ENCODE measurements around the gene SURF6. TPM values are rescaled to one million over a fixed set of nuclear protein-coding genes. Genes with fewer than 3 reads are reported as not detected.

The SURF6 gene
- total RNA-seq, 1 experiment from 2014 or later, result 56.3 TPM

DNA sequence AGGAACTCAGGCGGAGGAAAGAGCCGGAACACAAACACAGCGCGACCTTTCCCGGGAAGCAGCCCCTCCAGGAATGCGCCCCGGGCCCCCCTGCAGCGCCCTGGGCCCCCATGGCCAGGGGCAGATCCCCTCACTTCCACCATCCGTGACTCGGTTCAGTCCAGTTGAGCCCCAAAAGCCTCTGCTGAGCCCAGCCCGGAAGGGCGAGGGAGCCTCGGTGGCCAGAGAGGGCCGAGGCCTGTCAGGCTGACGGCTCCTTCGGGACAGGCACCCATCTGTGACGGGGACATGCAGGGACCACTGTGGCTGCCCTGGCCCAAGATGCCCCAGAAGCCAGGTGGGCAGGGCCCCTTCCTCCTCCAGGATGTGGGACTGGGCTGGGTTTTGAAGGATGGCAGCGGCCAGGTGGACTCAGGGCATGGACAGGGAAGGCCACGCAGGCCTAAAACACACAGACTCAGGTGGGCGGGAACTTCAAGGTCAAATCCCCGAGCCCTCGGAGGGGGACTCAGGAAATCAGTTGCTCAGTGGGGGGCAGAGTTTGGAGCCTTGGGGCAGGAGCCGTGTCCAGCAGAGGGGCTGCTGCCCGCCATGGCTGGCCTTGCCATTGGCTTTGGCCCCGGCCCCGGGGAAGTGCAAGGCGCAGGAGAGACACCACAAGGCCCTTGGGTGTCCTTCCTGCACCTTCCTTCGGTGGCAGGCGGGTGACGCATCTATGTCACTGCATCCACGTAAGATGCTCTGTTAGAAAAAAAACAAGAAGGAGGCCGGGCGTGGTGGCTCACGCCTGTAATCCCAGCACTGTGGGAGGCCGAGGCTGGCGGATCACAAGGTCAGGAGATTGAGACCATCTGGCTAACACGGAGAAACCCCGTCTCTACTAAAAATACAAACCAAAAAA is 31.3 kb downstream of the SURF6 start:
- TF ChIP-seq, protein P1, sequence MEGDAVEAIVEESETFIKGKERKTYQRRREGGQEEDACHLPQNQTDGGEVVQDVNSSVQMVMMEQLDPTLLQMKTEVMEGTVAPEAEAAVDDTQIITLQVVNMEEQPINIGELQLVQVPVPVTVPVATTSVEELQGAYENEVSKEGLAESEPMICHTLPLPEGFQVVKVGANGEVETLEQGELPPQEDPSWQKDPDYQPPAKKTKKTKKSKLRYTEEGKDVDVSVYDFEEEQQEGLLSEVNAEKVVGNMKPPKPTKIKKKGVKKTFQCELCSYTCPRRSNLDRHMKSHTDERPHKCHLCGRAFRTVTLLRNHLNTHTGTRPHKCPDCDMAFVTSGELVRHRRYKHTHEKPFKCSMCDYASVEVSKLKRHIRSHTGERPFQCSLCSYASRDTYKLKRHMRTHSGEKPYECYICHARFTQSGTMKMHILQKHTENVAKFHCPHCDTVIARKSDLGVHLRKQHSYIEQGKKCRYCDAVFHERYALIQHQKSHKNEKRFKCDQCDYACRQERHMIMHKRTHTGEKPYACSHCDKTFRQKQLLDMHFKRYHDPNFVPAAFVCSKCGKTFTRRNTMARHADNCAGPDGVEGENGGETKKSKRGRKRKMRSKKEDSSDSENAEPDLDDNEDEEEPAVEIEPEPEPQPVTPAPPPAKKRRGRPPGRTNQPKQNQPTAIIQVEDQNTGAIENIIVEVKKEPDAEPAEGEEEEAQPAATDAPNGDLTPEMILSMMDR (conservative IDR thresholded peaks at IDR 0.05), result no peak
- no peak overlapping the region for H3K18ac ChIP-seq (ENCODE audit: insufficient read length, low read depth, low read length)
- no peak for DNase-seq
- WGBS (ENCODE audit: extremely low coverage, insufficient read length, low lambda C conversion rate), result no CpG with 5 or more reads among the region's 38 CpGs
- H2BK120ac ChIP-seq (ENCODE audit: low read depth, low read length, poor library complexity, severe bottlenecking), result no peak overlapping the region
- no peaks in the 10 kb centered on the region for H3K79me2 ChIP-seq (ENCODE audit: insufficient read depth, low read length)
- Mint-ChIP-seq H3K4me1 (peaks cover 0 to under 1% of the 10 kb centered on the region in 2 experiments; a peak in 1 of 4 replicates), H3K4me3 (no peak overlapping the region), H3K27ac (no peak overlapping the region; a peak in 1 of 7 replicates), H3K36me3 (ENCODE audit: insufficient read depth in 1 of 3, low read depth in 3 of 3) (peaks cover 6 to 7% (median 6%) of the 10 kb centered on the region in 3 experiments; a peak in 5 of 7 replicates), H3K27me3 (ENCODE audit: low read depth) (peaks cover 45% of the 10 kb centered on the region), H3K9me3 (peaks cover 7 to 8% of the 10 kb centered on the region in 2 experiments)
- H3K79me1 ChIP-seq (ENCODE audit: insufficient read depth, low read depth, low read length, poor library complexity, severe bottlenecking), result no peaks in the 10 kb centered on the region
- H2AFZ ChIP-seq (ENCODE audit: low read length), result no peak overlapping the region
- no peak overlapping the region for H4K8ac ChIP-seq (replicated peaks; ENCODE audit: insufficient read length, low read depth, low read length)
- H3K9ac ChIP-seq (ENCODE audit: extremely low read depth, insufficient read length, low read length), result no peak overlapping the region
- H3K4me2 ChIP-seq (ENCODE audit: insufficient read depth, insufficient read length, low read length), result no peak overlapping the region
- no peak overlapping the region for H2BK5ac ChIP-seq (ENCODE audit: insufficient read length, low read length)
- H3T11ph ChIP-seq (ENCODE audit: low read length), result no peak overlapping the region
- H3K27ac ChIP-seq (ENCODE audit: insufficient read length, low read depth, low read length), result no peak overlapping the region
- H2BK15ac ChIP-seq (ENCODE audit: low read depth, low read length), result no peak overlapping the region
- H2BK20ac ChIP-seq (ENCODE audit: low read depth, low read length, poor library complexity, severe bottlenecking), result no peak overlapping the region
- no peaks in the 10 kb centered on the region for H3K9me3 ChIP-seq (ENCODE audit: control insufficient read depth, low read depth, low read length)
- H2BK12ac ChIP-seq (ENCODE audit: insufficient read length, low read depth, low read length), result no peak overlapping the region
- no peaks in the 10 kb centered on the region for H3K27me3 ChIP-seq (ENCODE audit: insufficient read depth, low read length)
- no peak overlapping the region for H3K4ac ChIP-seq (ENCODE audit: low read depth, low read length)
- H4K91ac ChIP-seq (ENCODE audit: insufficient read length, low read depth, low read length), result no peak overlapping the region
- H4K20me1 ChIP-seq (ENCODE audit: control insufficient read depth, insufficient read depth, insufficient read length), result no peaks in the 10 kb centered on the region
- no peak overlapping the region for H3K14ac ChIP-seq (ENCODE audit: insufficient read depth, low read length)
- no peak overlapping the region for H2AK5ac ChIP-seq (ENCODE audit: insufficient read length, low read length)
- H3K23me2 ChIP-seq (ENCODE audit: insufficient read length, low read depth, low read length, poor library complexity, severe bottlenecking), result no peaks in the 10 kb centered on the region
- H4K5ac ChIP-seq (ENCODE audit: insufficient read length, low read depth, low read length), result no peak overlapping the region
- no peak overlapping the region for H3K23ac ChIP-seq (ENCODE audit: insufficient read length, low read depth, low read length)
- H3K4me1 ChIP-seq (ENCODE audit: insufficient read depth, low read length), result no peaks in the 10 kb centered on the region
- no peak overlapping the region for H3K56ac ChIP-seq (ENCODE audit: insufficient read length, low read depth, low read length)

All from H9 (cell line).